AG04450 (cell line): ENCODE results near the gene OTOF. TPM values are rescaled to one million over a fixed set of nuclear protein-coding genes. Genes with fewer than 3 reads are reported as not detected.
"Not testable (repeated sequence)": the region's sequence is repeated elsewhere in the genome, so short reads cannot be mapped to it uniquely, and the experiment has no call there.

Source experiments
- CTCF ChIA-PET: fragments of 300-600, 350-600 bp; formaldehyde crosslinking; extraction: SDS; loops from one replicate; lab custom pipeline; 2022; ENCODE audit warnings: antibody characterized with exemption, inconsistent platforms; lab: Charles Lee
- POLR2A ChIA-PET: fragments of 350-600 bp; formaldehyde crosslinking; extraction: SDS; loops from one replicate; lab custom pipeline; 2021; ENCODE audit warnings: antibody characterized with exemption, inconsistent platforms; lab: Yijun Ruan, JAX
- DNase-seq: peaks from one replicate; pipeline ENCODE4 v3.0.0-alpha.2; 2011; ENCODE audit warnings: low read depth, low spot score
- H3K27ac ChIP-seq: one replicate; pipeline ENCODE4 v1.5.1; 2012; ENCODE audit warnings: low read depth, low read length, control low read depth
- H3K27me3 ChIP-seq: one replicate; pipeline ENCODE4 v1.6.0; 2012; ENCODE audit warnings: low read length; ENCODE audit not compliant: control insufficient read depth, insufficient read depth
- H3K4me3 ChIP-seq: 2 replicates; pipeline ENCODE4 v1.5.1; 2011; ENCODE audit warnings: mild to moderate bottlenecking, low read depth, low read length, control low read depth
- H3K9me3 ChIP-seq: 2 replicates; pipeline ENCODE4 v1.5.1; 2012; ENCODE audit warnings: low read length; ENCODE audit not compliant: control insufficient read depth, insufficient read depth
- CTCF ChIP-seq: IDR thresholded peaks from 2 replicates; pipeline ENCODE4 v1.5.1; 2011; ENCODE audit warnings: low read depth, low read length, control low read depth, inconsistent platforms
- polyA plus RNA-seq: library from polyadenylated mRNA; depleted of rRNA; stranded (reverse); fragments of >200 nt; gene quantifications from 2 replicates; pipeline ENCODE4 v1.2.3, GENCODE V29; 2011

OTOF gene
- polyA plus RNA-seq, 1 experiment, result not detected

GRCh38 chr2:26469092-26469710, 8.7 kb downstream of the OTOF start:
- Histone ChIP-seq H3K9me3 (peaks cover 11% of the 10 kb centered on the region), H3K4me3 (no peak overlapping the region), H3K27ac (no peak overlapping the region), H3K27me3 (peaks cover 4% of the 10 kb centered on the region)
- DNase-seq, result peak; percentile 13
- TF ChIP-seq CTCF, result peak; percentile 72
- ChIA-PET CTCF (interaction anchor here (0.6 to 0.8 kb wide), 2 partner anchors 87 to 260 kb away, joined by 3 read pairs; no protein-coding TSS in a partner anchor), POLR2A (no interaction called here)

GRCh38 chr2:26468544-26468943, 9.4 kb downstream of the OTOF start:
- H3K27ac ChIP-seq, H3K4me3 ChIP-seq, H3K27me3 ChIP-seq, CTCF ChIA-PET, DNase-seq, POLR2A ChIA-PET: not testable (repeated sequence)
- peaks cover 11% of the 10 kb centered on the region for H3K9me3 ChIP-seq

GRCh38 chr2:26466662-26467310, 11.1 kb downstream of the OTOF start:
- ChIA-PET CTCF (no interaction called here), POLR2A (no interaction called here)
- Histone ChIP-seq H3K9me3 (peaks cover 8% of the 10 kb centered on the region), H3K27ac (no peak overlapping the region), H3K4me3 (no peak overlapping the region), H3K27me3 (peaks cover 4% of the 10 kb centered on the region)
- DNase-seq, result no peak
- no peak for TF ChIP-seq CTCF

GRCh38 chr2:26465981-26466471, 11.9 kb downstream of the OTOF start:
- DNase-seq, result no peak
- Histone ChIP-seq H3K9me3 (peaks cover 8% of the 10 kb centered on the region), H3K27ac (no peak overlapping the region), H3K4me3 (no peak overlapping the region), H3K27me3 (peaks cover 4% of the 10 kb centered on the region)
- ChIA-PET CTCF (interaction anchor here (0.6 kb wide), 1 partner anchor 119 kb away, joined by 3 read pairs; no protein-coding TSS in a partner anchor), POLR2A (no interaction called here)
- TF ChIP-seq CTCF, result no peak

GRCh38 chr2:26465266-26465925, 12.5 kb downstream of the OTOF start:
- ChIA-PET POLR2A (no interaction called here), CTCF (interaction anchor here (0.6 kb wide), 1 partner anchor 118 kb away, joined by 3 read pairs; no protein-coding TSS in a partner anchor)
- peaks cover 8% of the 10 kb centered on the region for H3K9me3 ChIP-seq
- TF ChIP-seq CTCF, result no peak
- H3K4me3 ChIP-seq, result no peak overlapping the region
- peaks cover 4% of the 10 kb centered on the region for H3K27me3 ChIP-seq
- H3K27ac ChIP-seq, result no peak overlapping the region
- no peak for DNase-seq
